ENCODE measurements around the gene NUDT17.
A peak's percentile ranks its signal among the peaks of the same experiment; 100 is the strongest.
"Not testable (repeated sequence)": the region's sequence is repeated elsewhere in the genome, so short reads cannot be mapped to it uniquely, and the experiment has no call there.

Gene NUDT17, protein sequence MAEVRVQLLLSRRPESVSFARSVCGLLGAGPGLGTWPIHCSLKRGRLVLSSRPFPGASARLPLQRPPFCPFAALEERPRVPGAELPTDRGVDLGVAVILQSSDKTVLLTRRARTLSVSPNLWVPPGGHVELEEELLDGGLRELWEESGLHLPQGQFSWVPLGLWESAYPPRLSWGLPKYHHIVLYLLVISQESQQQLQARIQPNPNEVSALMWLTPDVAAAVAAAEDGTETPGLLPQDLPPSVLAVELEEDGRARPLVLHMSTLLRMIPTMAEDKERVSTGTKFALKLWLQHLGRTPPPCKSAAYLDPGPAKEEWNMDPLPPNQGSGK

DNA sequence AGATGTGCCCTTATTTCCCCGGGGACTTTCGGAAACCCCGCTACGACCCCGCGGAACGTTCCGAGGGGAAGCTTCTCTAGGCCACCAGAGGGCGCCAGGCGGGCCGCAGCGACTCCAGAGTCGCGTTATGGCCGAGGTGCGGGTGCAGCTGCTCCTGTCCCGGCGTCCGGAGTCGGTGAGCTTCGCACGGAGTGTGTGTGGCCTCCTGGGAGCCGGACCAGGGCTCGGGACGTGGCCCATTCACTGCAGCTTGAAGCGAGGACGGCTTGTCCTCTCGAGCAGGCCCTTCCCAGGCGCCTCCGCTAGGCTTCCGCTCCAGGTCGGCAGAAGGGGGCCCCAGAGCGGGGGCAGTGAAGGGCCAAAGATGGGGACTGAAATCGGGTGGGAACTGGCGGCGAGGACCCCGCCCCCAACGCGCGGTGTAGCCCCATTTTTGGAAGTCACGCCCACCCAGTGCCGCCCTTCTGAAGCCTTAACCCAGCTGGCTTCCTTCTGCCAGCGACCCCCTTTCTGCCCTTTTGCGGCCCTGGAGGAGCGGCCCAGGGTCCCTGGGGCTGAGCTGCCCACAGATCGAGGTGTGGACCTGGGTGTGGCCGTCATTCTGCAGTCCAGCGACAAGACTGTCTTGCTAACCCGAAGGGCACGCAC lies at the start of gene NUDT17:
Gene NUDT17 (plus strand): TSS at position 117 of the 648 bp plus-strand sequence. CDS start 11 bp downstream, at position 128.
- peak; percentile 66 for DNase-seq (ENCODE audit: low read depth)

DNA sequence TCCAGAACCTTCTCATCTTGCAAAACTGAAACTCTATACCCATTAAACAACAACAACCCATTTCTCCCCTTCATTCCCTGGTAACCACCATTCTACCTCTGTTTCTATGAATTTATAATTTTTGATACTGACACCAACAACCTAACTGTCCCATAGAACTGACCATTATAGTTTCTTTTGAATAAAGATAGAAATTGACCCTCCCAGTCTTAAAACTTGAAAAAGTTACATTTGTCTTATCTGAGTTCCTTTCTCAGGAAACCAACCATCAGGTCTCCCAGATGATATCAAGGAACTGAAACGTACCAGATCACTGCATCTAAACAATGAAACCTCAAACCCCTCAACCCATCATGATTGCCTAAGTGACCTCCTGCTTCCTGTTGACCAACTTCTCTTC lies 48.7 kb upstream of the NUDT17 start:
- DNase-seq (ENCODE audit: low read depth), result no peak

DNA sequence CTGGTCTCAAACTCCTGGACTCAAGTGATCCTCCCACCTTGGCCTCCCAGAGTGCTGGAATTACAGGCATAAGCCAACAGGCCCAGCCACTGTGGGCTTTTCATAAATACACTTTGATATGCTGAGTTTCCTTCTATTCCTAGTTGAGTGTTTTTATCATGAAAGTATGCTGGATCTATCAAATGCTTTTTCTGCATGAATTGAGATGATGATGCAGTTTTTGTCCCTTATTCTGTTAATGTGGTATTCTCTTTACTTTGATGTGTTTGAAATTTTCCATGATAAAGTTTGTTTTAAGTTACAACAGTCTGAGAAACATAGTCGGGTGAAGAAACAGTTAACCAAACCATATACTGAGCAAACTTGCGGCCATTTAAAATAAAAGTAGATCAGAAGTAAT lies 45.6 kb upstream of the NUDT17 start:
- no peak for DNase-seq (ENCODE audit: low read depth)

DNA sequence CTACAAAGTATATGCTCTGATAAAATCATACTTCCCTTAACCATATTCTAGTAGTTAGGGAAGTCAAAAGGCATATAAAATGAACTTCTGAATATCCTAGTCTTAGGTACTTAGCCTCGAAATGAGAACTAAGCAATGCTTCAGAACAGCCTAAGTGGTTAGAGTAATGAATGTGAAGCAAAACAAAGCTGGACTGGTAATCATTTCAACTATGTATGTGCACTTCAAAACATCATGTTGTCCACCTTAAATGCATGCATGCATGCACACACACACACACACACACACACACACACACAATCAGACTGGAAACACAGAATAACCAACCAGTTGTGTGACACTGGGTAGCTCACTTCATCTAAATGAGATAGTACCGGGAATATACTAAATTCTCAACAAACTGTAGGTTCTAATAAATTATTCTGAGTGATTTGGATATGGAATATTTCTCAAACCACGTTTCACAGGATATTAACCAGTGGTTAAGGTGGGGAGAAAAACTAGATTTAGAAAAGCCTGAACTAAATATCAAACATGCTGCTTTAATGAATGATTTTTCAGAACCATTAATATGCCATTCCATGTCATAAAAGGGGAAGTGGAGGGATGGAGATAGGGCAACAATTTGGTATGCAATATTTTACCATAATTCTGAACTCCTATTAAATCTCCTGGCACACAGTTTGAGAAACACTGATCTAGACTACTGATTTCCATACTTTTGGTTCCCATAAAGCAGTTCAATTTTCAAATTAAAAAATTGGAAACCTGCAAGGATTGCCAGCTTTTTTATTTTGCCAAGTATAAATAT lies 41.0 kb upstream of the NUDT17 start:
- no peak for DNase-seq (ENCODE audit: low read depth)

DNA sequence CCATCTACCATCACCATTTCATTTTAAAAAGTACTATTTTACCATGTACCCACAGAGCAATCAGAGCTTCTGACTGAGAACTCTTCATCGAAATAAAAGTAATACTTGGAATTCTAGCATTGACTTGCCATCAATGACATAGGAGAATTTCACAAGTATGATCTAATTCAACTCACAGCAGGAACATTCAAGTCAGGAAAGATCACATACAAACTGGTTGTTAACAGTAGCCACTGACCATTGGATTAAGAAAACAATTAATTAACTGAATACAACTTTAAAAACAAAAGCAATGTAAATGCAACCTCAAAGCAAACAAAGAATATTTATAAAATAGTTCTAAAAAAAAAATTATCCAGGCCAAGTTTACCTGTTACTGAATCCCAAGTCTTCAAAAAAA lies 40.4 kb upstream of the NUDT17 start:
- no peak for DNase-seq (ENCODE audit: low read depth)

DNA sequence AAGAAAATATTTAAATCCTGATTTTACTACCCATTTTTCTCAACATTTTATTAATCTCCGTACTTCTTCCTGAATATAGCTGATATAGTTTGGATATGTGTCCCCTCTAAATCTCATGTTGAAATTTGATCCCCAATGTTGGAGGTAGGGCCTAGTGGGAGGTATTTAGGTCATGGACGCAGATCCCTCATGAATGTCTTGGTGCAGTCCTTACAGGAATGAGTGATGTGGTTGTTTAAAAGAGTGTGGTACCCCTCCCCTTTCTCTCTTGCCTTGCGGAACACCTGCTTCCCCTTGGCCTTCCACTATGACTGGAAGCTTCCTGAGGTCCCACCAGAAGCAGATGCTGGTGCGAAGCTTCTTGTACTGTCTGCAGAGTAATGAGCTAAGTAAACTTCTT lies 39.0 kb upstream of the NUDT17 start:
- DNase-seq (ENCODE audit: low read depth), result no peak

DNA sequence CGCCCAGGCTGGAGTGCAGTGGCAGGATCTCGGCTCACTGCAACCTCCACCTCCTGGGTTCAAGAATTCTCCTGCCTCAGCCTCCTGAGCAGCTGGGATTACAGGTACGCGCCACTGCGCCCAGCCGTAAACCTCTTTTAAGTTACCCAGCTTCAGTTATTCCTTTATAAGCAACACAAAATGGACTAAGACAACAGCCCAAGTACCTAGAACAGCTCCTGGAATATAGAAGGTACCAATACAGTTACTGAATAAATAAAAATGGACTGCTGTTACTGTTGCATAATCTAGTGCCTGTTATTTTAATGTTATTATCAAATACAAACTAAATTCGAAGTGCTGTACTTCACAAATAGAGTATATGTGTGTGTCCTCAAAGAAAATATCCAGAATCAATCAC lies 38.6 kb upstream of the NUDT17 start:
- DNase-seq (ENCODE audit: low read depth), result no peak

DNA sequence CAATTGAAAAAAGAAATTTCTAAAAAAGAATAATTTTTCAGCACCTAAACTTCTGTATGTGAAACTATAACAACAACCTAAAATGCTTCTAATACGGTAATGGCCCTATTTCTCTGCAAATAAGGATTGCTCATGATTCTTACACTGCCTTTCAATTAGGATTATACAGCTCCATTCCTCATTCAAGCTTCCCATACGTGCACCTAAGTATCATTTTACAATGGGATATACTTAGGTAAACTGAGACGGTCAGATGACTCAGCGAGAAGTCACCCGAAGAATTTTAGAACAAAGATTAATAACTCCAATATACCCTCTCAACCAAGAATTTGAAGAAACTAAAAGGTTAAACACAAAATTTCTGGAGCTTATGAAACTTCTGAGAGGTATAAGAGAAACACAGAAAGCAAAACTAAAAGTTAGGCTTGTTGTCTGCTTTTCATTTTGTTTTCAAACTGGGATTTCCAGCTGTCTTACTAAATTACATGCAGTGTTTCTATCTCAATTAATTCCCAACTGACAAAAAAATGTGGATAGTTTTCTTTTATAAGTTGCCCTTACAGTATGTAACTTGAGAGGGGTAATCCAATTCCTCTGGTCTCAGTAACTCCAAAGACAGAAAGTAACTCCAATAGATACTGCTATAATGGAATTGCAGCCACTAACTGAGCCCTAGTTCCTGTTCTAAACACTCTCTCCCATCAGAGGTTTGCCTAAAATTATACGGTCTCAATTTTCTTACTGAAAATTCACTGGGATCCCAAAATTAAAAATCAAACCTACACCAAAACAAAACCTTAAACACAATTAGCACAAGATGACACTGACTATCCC lies 32.2 kb upstream of the NUDT17 start:
- DNase-seq (ENCODE audit: low read depth), result not testable (repeated sequence)

DNA sequence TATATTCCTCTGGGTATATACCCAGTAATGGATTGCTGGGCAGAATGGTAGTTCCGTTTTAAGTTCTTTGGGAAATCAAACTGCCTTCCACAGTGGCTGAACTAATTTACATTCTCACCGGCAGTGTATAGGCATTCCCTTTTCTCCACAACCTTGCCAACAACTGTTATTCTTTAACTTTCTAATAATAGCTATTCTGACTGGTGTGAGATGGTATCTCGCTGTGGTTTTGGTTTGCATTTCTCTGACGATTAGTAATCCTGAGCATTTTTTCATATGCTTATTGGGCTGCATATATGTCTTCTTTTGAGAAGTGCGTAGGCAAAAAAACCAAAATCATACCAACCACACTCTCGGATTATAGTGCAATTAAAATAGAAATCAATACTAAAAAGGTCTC lies 27.3 kb upstream of the NUDT17 start:
- not testable (repeated sequence) for DNase-seq (ENCODE audit: low read depth)

DNA sequence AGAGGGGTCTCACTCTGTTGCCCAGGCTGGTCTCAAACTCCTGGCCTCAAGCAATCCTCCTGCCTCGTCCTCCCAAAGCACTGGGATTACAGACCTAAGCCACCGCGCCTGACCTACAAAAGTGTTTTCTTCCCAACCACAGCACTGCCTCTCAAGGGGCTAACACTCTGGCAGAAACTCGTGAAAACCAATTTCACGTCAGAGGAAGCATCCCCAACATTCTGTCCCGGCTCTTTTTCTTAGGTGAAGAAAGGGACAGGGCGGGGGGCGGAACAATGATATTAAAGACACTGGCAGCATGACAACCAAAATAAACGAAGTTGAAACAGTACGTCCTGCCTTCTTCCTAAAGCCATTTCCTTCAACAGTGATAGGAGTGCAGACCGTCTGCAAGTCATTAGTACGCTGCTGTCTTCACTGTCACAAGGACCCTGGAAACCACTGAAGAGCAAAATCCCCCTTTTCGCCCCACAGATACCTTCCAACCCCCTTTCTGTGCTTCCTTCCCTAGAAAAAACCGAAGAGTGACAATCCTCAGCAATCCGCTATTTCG lies 22.6 kb upstream of the NUDT17 start:
- not testable (repeated sequence) for DNase-seq (ENCODE audit: low read depth)

DNA sequence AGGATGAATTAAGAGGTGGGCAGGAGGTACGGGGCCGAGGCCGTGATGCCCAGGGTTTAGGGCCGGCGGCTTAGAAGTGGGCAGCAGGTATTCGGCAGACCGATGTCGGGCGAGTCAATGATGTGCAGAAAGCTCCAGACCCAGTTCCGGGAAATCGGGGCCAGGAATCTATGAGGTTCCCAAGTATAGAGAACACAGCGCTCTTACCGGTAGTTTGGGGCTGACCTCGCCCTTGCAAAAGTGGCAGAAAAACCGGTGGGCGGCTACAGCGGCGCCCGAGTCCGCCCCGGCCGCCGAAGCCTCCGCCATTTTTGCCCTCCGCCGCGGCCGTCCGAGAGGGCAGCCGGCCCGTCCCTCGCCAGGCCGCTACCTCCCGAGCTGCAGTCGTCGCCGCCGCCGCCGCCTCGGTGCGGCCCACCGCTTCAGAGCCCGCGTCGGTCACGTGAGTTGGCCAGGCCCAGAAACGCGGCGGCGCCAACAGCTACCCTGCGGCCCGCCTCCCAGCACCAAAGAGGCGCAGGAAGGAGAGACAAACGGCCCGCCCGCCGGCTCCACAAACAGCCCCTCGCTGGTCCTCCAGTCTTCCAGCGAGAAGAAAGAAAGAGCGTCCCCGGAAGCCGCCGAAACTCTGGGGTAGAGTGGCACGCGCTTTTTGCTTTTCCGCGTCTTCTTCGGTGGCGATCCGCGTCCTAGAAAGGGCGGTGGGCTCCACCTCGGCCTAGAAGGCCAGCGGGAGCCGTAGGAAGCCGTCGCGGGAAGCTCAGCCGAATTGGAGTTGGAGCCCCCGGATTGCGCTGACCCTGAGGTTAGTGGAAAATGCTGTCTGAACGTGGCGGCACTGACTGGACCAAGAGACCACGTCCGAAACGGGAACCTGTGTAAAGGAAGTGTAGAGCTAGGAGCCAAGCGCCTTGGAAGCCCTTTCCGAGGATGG lies 21.6 kb upstream of the NUDT17 start, which contains the start of the genes POLR3C and RNF115:
Gene POLR3C (plus strand): TSS at position 636 of the 934 bp plus-strand sequence. CDS start 1,577 bp downstream, outside the sequence.
Gene RNF115 (minus strand): TSS at position 531 of the 934 bp plus-strand sequence. CDS start 222 bp downstream, at position 309.
- DNase-seq (ENCODE audit: low read depth), result peak; percentile 80

DNA sequence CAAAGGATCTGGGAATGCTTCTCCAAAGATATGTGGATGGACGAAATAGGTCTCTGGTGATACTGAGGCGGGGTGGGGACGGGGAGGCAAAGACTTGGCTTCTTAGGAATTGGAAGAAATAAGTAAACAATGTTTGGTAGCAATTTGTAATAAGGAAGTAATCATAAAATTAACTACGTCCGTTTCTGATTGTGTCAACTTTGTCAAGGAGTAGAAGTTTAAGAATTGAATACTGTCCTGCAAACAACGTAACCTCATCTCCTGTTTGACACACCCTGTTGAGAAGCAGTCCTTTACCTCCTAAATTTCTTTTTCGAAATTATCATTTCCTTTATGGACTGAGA lies 21.0 kb upstream of the NUDT17 start:
- no peak for DNase-seq (ENCODE audit: low read depth)

DNA sequence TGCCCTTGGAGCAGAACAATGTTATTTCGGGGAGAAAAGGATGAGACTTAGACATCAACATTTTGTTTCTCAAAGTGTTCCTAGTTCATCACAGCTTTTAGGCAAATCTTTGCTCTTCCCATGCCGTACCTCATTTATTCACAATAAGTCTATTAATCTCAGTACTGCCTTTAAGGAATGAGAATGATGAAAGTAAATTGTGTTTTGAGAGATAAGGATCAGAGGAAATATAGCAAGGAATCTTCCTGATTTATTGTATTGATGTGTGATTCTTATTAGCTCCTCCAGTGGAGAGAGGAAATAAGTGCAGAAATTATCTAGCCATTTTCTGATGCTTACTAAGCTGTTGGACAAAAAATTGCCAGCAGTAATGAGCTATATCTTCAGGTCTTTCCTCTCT lies 19.4 kb upstream of the NUDT17 start:
- DNase-seq (ENCODE audit: low read depth), result no peak

DNA sequence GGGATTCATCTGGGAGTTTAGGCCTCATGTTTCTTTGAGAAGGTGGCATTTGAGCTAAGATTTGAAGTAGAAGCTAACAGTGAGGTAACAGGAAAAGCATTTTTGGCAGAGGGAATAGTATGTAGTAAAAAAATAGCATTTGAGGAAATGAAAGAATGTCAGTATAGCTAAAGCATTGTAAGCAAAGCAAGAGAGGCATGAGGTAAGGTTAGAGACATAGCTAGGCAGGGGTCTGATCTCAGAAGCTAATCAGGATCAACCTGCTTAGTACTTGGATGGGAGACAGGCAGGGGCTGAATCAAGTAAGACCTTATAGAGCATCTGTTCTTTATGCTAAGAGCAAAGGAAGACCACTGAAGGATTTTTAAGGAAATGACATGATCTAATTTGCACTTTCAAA lies 17.5 kb upstream of the NUDT17 start:
- DNase-seq (ENCODE audit: low read depth), result no peak

DNA sequence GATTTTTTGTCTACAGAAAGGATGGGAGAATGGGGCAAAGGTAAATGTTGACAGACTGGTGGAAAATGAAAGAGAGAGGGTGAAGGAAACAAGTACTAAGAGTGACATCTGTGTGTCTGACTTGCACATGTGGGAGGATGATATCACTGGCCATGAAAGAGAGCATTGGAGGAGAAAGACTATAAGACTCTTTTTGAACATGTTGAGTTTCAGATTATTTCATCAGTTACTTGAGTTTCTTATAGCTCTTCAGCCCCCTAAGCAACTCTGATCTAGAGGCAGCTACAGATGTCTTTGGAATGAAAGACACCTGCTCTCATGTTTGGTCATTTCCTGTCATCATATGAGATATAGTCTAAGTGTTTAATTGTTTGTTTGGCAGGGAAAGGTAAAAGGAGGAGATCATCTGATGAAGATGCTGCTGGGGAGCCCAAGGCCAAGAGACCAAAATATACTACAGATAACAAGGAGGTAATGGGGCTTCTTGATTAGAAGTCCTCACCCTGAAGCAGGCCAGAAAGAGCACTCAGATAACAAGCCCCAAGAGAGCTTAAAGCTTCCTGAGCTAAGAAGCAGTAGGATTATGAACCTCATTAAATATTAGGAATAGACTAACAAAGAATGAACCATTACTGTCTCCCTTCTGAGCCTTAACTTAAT lies 16.9 kb upstream of the NUDT17 start:
- no peak for DNase-seq (ENCODE audit: low read depth)

DNA sequence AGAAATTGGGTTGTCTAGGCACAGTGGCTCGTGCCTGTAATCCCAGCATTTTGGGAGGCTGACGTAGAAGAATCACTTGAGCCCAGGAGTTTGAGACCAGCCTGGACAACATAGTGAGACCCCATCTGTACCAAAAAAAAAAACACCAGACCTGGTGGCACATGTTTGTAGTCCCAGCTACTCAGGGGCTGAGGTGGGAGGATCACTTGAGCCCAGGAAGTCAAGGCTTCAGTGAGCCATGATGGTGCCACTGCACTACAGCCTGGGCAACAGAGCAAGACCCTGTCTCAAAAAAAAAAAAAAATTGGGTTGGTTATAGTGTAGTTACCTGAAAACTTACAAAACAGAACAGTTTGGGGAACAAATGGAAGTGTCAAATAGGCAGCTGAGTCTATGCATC lies 14.6 kb upstream of the NUDT17 start:
- not testable (repeated sequence) for DNase-seq (ENCODE audit: low read depth)

DNA sequence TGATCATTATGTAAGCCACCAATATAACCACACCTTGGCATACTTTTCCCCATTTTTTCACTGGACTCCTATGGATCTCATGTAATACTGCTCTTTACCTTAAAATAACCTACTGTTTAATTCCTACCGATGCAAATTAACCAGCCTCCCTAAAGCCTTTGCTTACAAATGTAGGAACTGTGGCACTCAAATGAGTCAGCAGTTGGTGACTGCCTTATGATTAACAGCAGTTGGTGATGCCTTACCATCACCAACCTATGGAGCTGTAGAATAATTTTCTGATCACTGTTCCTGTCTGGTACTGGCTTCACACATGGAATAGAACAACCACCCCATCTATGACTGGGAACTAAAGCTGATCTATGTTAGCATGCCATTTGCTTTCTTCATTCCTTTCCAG lies 7.8 kb upstream of the NUDT17 start:
- DNase-seq (ENCODE audit: low read depth), result no peak

DNA sequence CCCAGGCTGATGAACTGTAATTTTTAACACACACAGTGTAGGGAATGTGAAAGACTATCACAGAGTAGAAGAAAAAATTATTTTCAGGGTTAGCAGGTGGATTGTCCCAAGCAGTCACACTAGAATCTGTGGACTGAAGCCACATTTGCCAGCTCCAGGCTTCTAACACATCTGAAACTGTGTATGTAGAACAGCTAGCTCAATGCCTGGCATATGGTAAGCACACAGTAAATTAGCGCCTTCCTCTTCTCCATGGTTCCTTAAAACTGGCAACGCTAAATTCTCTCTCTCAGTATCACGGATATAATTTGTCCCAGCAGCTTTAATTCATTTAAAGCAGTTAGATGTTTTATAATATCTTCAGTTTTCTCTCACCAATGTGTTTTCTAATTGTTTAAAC lies 2.4 kb upstream of the NUDT17 start:
- no peak for DNase-seq (ENCODE audit: low read depth)

DNA sequence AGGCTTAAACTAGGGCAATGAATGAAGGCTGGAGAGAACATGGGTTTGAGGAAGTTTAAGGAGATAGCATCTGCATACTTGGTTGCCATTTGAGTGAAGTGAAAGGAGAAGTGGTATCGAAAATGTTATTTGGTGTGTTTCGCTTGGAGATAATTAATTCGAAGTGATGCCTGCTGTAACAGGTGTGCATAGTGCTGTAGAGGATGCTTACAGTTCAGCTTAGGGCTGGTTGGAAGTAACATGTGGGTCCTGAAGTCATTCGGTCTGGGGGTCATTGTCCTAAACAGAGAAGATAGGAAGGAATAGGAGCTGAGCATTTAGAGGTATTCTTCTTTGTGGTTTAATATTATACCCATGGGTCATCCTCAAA lies 301 bp upstream of the NUDT17 start:
- DNase-seq (ENCODE audit: low read depth), result no peak

DNA sequence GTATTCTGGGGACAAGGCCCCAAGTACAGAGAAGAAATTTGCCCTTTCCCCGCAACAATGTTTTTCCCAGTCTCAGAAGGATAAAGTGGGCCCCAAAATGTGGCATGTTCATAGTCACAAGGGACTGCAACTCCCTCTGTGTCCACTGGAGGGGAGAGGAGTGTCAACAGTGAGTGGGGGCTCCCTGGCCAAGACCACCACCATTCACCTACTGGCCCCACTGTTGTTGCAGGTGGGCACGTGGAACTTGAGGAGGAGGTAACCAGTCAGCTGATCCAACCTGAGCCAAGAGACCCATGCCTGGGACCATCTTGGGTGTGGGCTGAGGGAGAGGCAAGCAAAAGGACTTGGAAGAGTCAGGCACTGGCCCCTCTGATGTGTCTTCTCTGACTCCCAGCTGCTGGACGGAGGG lies 777 bp downstream of the NUDT17 start:
- DNase-seq (ENCODE audit: low read depth), result no peak
